ENCODE measurements around the gene RPL15. TPM values are rescaled to one million over a fixed set of nuclear protein-coding genes. Genes with fewer than 3 reads are reported as not detected.

Gene RPL15
- polyA plus RNA-seq, 3 donors = 2,038 to 2,171 (median 2,160) TPM

GRCh38 chr3:23926246-23926645, 9.3 kb downstream of the RPL15 start:
- DNase-seq (ENCODE audit: low read depth in 3 of 3, low spot score in 2 of 3) = no peak

GRCh38 chr3:23926736-23927135, 9.8 kb downstream of the RPL15 start:
- no peak for DNase-seq (ENCODE audit: low read depth in 3 of 3, low spot score in 2 of 3)

- no peak for DNase-seq (ENCODE audit: low read depth in 3 of 3, low spot score in 2 of 3)
These were observed 11.6 kb downstream of the RPL15 start for GRCh38 chr3:23928524-23928923.

GRCh38 chr3:23931597-23931996, 14.7 kb downstream of the RPL15 start:
- no peak for DNase-seq (ENCODE audit: low read depth in 3 of 3, low spot score in 2 of 3)

GRCh38 chr3:23932571-23932970, 15.6 kb downstream of the RPL15 start:
- no peak for DNase-seq (ENCODE audit: low read depth in 3 of 3, low spot score in 2 of 3)

GRCh38 chr3:23934253-23934652, 17.3 kb downstream of the RPL15 start:
- DNase-seq (ENCODE audit: low read depth in 3 of 3, low spot score in 2 of 3) = no peak

GRCh38 chr3:23937296-23937695, 20.4 kb downstream of the RPL15 start:
- DNase-seq (ENCODE audit: low read depth in 3 of 3, low spot score in 2 of 3) = no peak

- no peak for DNase-seq (ENCODE audit: low read depth in 3 of 3, low spot score in 2 of 3)
These were observed 21.8 kb downstream of the RPL15 start for GRCh38 chr3:23938688-23939087.

- DNase-seq (ENCODE audit: low read depth in 3 of 3, low spot score in 2 of 3) = no peak
These were observed 23.8 kb downstream of the RPL15 start for GRCh38 chr3:23940775-23941174.

- no peak for DNase-seq (ENCODE audit: low read depth in 3 of 3, low spot score in 2 of 3)
These were observed 24.5 kb downstream of the RPL15 start for GRCh38 chr3:23941440-23941839.

GRCh38 chr3:23942546-23942945, 25.6 kb downstream of the RPL15 start:
- DNase-seq (ENCODE audit: low read depth in 3 of 3, low spot score in 2 of 3) = no peak

GRCh38 chr3:23944007-23944783, 27.3 kb downstream of the RPL15 start:
- no peak for DNase-seq (ENCODE audit: low read depth in 3 of 3, low spot score in 2 of 3)

- DNase-seq (ENCODE audit: low read depth in 3 of 3, low spot score in 2 of 3) = no peak
These were observed 28.1 kb downstream of the RPL15 start, which contains the start of gene NR1D2 for GRCh38 chr3:23944861-23945662. Gene NR1D2 (plus strand): TSS chr3:23945286. CDS start chr3:23945579, 293 bp downstream.

GRCh38 chr3:23945663-23945912, 28.7 kb downstream of the RPL15 start:
- no peak for DNase-seq (ENCODE audit: low read depth in 3 of 3, low spot score in 2 of 3)

GRCh38 chr3:23945913-23946687, 29.2 kb downstream of the RPL15 start:
- DNase-seq (ENCODE audit: low read depth in 3 of 3, low spot score in 2 of 3) = peak; percentile 84 to 94 (median 93)

GRCh38 chr3:23948761-23949160, 31.8 kb downstream of the RPL15 start:
- no peak for DNase-seq (ENCODE audit: low read depth in 3 of 3, low spot score in 2 of 3)

- DNase-seq (ENCODE audit: low read depth in 3 of 3, low spot score in 2 of 3) = no peak
These were observed 32.9 kb downstream of the RPL15 start for GRCh38 chr3:23949784-23950183.

GRCh38 chr3:23950293-23950692, 33.4 kb downstream of the RPL15 start:
- no peak for DNase-seq (ENCODE audit: low read depth in 3 of 3, low spot score in 2 of 3)

- no peak for DNase-seq (ENCODE audit: low read depth in 3 of 3, low spot score in 2 of 3)
These were observed 35.7 kb downstream of the RPL15 start for GRCh38 chr3:23952646-23953045.

GRCh38 chr3:23953523-23953922, 36.6 kb downstream of the RPL15 start:
- no peak for DNase-seq (ENCODE audit: low read depth in 3 of 3, low spot score in 2 of 3)

- no peak for DNase-seq (ENCODE audit: low read depth in 3 of 3, low spot score in 2 of 3)
These were observed 37.2 kb downstream of the RPL15 start for GRCh38 chr3:23954144-23954543.

All from right renal cortex interstitium (tissue), 3 donors.